Measurements from ENCODE around the gene CCDC81. TPM values are rescaled to one million over a fixed set of nuclear protein-coding genes. Genes with fewer than 3 reads are reported as not detected.

CCDC81 gene
- total and polyA plus RNA-seq, 9 of the 15 experiments (the other 6 are each of a cell fraction or from before 2014, with no cell fraction given): 0.16 to 1.0 (median 0.41) TPM

GRCh38 chr11:86442827-86443226 lies 68.1 kb downstream of the CCDC81 start:
- intact Hi-C loops (cut with micrococcal nuclease): no loop called here
- FAIRE-seq (no peak), ATAC-seq (no peak), DNase-seq (ENCODE audit: extremely low read depth in 1 of 4, low spot score in 3 of 4) (no peak)
- Histone ChIP-seq H3K9ac (ENCODE audit: insufficient read depth in 1 of 2, low read depth in 2 of 2, low read length in 2 of 2) (no peak overlapping the region), H3K27me3 (ENCODE audit: control insufficient read depth in 2 of 2, insufficient read depth in 2 of 2, low read length in 2 of 2) (no peaks in the 10 kb centered on the region), H4K20me1 (replicated peaks; ENCODE audit: control insufficient read depth, insufficient read depth, low read length) (no peaks in the 10 kb centered on the region), H3K4me3 (no peak overlapping the region), H3K9me3 (replicated peaks; ENCODE audit: control insufficient read depth, insufficient read depth, low read depth, low read length) (no peaks in the 10 kb centered on the region), H3K79me2 (ENCODE audit: control insufficient read depth, insufficient read depth, low read length) (no peaks in the 10 kb centered on the region), H3K27ac (ENCODE audit: extremely low read depth, low read depth, low read length) (no peak overlapping the region), H3K4me2 (ENCODE audit: insufficient read depth, low read length) (no peak overlapping the region), H3K36me3 (ENCODE audit: control insufficient read depth, insufficient read depth, low read length) (no peaks in the 10 kb centered on the region), H3K4me1 (replicated peaks in 1 of 2; ENCODE audit: control insufficient read depth in 2 of 2, insufficient read depth in 2 of 2, low read length in 2 of 2) (peaks cover 0 to 4% of the 10 kb centered on the region in 2 experiments; a peak in 2 of 5 replicates), H3K9me1 (ENCODE audit: control insufficient read depth, insufficient read depth, low read length) (no peaks in the 10 kb centered on the region), H2AFZ (ENCODE audit: low read depth, low read length) (no peak overlapping the region)
- CTCF ChIA-PET (ENCODE audit: low intra/inter-chr PET ratio): no interaction called here
- POLR2A ChIA-PET: interaction anchor here (0.6 to 1.0 kb wide), 3 partner anchors 355 to 732 kb away, joined by 3 read pairs; no protein-coding TSS in a partner anchor
- in situ Hi-C loops (cut with MboI): no loop called here
- WGBS (ENCODE audit: insufficient coverage, low coverage, missing lambda C conversion rate): 14% methylated on average over 4 of the region's 5 CpGs
- no TSS peak for BruUV-seq (replicated peaks)
- no peak for TF ChIP-seq ZNF274 (IDR thresholded peaks at IDR 0.05; ENCODE audit: borderline replicate concordance, low read depth, low read length)
- no peak for TF ChIP-seq ZNF165 (CRISPR knock-in tag; IDR thresholded peaks at IDR 0.05; ENCODE audit: borderline replicate concordance)
- TF ChIP-seq MTF1 (CRISPR knock-in tag; IDR thresholded peaks at IDR 0.05; ENCODE audit: borderline replicate concordance): no peak
- no peak for TF ChIP-seq LARP7 (IDR thresholded peaks at IDR 0.05)
- TF ChIP-seq, protein P1, sequence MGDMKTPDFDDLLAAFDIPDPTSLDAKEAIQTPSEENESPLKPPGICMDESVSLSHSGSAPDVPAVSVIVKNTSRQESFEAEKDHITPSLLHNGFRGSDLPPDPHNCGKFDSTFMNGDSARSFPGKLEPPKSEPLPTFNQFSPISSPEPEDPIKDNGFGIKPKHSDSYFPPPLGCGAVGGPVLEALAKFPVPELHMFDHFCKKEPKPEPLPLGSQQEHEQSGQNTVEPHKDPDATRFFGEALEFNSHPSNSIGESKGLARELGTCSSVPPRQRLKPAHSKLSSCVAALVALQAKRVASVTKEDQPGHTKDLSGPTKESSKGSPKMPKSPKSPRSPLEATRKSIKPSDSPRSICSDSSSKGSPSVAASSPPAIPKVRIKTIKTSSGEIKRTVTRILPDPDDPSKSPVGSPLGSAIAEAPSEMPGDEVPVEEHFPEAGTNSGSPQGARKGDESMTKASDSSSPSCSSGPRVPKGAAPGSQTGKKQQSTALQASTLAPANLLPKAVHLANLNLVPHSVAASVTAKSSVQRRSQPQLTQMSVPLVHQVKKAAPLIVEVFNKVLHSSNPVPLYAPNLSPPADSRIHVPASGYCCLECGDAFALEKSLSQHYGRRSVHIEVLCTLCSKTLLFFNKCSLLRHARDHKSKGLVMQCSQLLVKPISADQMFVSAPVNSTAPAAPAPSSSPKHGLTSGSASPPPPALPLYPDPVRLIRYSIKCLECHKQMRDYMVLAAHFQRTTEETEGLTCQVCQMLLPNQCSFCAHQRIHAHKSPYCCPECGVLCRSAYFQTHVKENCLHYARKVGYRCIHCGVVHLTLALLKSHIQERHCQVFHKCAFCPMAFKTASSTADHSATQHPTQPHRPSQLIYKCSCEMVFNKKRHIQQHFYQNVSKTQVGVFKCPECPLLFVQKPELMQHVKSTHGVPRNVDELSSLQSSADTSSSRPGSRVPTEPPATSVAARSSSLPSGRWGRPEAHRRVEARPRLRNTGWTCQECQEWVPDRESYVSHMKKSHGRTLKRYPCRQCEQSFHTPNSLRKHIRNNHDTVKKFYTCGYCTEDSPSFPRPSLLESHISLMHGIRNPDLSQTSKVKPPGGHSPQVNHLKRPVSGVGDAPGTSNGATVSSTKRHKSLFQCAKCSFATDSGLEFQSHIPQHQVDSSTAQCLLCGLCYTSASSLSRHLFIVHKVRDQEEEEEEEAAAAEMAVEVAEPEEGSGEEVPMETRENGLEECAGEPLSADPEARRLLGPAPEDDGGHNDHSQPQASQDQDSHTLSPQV (IDR thresholded peaks at IDR 0.05): no peak
- TF ChIP-seq PCBP2 (IDR thresholded peaks at IDR 0.05; ENCODE audit: low read depth, low read length, poor library complexity, severe bottlenecking): no peak
- TF ChIP-seq MYNN (IDR thresholded peaks at IDR 0.05): no peak
- no peak for TF ChIP-seq MYNN (CRISPR knock-in tag; IDR thresholded peaks at IDR 0.05)
- no peak for TF ChIP-seq SMARCB1 (IDR thresholded peaks at IDR 0.05; ENCODE audit: insufficient read length, low read depth)
- no peak for TF ChIP-seq MBD2 (IDR thresholded peaks at IDR 0.05; ENCODE audit: borderline replicate concordance, low read depth)
- no peak for TF ChIP-seq MITF (IDR thresholded peaks at IDR 0.05)
- no peak for TF ChIP-seq SNRNP70 (optimal IDR thresholded peaks at IDR 0.05; ENCODE audit: low read depth, low read length)
- no peak for TF ChIP-seq YBX1 (IDR thresholded peaks at IDR 0.05)
- no peak for TF ChIP-seq PTBP1 (IDR thresholded peaks at IDR 0.05; ENCODE audit: low read depth, low read length)
- TF ChIP-seq ZBTB33 (CRISPR knock-in tag; IDR thresholded peaks at IDR 0.05): no peak
- TF ChIP-seq ZNF512 (tag; IDR thresholded peaks at IDR 0.05): no peak
